G401 (cell line): ENCODE data around the gene ZNRD2. TPM values are rescaled to one million over a fixed set of nuclear protein-coding genes. Genes with fewer than 3 reads are reported as not detected.

Source experiments
- DNase-seq: peaks from one replicate; pipeline ENCODE4 v3.0.0-alpha.2; 2015; ENCODE audit warnings: low spot score
- in situ Hi-C: cut with HindIII; loops from 2 replicates; pipeline ENCODE4 v1.10.0; 2016; ENCODE audit warnings: low sequenced_read_pairs, mixed read lengths
- total RNA-seq: library from RNA; depleted of rRNA; stranded (reverse); fragments of >200 nt; shearing (Covaris generic); gene quantifications from 2 replicates; pipeline ENCODE4 v1.2.3, GENCODE V29; 2014; rRNA removed

Gene ZNRD2
- total RNA-seq, 1 experiment from 2014 or later, result 72.7 TPM

DNA sequence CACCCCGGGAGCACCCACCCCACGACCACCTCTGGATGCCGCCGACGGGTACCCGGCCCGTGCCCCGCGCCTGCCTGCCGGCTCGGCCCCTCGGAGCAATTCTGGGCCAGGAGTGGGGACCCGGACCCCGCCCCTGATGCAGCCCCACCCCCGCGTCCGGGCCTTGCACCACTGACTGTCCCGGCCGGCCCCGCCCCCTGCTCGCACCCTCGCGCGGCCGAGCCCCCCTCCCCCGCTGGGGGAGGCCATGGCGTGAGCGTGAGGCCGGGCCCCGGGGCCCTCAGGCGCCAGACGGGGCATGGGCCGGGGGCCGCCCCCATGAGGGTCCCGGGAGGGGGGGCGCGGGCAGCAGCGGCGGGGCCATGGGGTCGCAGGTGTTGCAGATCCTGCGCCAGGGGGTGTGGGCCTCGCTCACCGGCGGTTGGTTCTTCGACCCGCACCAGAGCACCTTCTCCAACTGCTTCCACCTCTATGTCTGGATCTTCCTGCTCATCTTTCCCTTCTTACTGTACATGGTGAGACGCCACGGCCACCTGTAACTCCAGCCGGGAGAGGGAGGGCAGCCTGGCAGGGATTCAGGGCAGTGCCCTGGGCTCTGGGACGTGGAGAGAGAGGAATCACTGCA, 45.8 kb downstream of the ZNRD2 start:
- in situ Hi-C loops, result no loop called here
- DNase-seq, result no peak

DNA sequence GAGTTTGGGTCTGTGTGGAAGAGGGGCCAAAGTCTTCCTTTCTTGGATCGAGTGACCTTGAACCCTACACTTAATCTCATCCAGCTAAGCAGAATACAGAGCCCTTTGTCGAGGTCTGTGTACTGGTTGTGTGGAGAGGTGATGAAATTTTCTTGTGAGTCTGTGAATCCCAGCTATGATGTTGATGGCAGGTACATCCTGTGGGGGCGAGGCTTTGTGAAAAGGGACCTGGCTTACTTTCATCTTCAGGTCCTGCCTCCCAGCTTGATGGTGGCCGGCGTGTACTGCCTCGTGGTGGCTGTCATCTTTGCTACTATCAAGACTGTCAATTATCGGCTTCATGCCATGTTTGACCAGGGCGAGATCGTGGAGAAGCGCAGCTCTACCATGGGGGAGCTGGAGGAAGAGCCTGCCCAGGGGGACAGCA, 46.3 kb downstream of the ZNRD2 start:
- in situ Hi-C loops, result no loop called here
- DNase-seq, result no peak

- no peak for DNase-seq
- in situ Hi-C loops, result no loop called here
Observed at GRCh38 chr11:65617136-65617850, 47.0 kb downstream of the ZNRD2 start.

DNA sequence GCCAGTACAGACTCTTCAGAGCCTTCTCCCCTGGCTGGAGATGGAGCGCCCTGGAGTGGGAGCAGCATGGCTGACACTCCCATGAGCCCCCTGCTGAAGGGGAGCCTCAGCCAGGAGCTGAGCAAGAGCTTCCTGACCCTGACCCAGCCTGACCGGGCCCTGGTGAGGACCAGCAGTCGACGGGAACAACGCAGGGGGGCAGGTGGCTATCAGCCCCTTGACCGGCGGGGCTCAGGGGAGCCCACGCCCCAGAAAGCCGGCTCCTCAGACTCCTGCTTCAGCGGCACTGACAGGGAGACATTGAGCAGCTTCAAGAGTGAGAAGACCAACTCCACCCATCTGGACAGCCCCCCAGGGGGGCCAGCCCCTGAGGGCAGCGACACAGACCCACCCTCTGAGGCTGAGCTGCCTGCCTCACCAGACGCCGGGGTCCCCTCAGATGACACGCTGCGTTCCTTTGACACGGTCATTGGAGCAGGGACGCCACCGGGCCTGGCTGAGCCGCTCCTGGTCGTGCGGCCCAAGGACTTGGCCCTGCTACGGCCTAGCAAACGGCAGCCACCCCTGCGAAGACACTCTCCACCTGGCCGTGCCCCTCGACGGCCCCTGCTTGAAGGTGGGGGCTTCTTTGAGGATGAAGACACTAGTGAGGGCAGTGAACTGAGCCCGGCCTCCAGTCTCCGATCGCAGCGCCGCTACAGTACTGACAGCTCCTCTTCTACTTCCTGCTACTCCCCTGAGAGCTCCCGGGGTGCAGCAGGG, 47.9 kb downstream of the ZNRD2 start:
- DNase-seq, result no peak
- in situ Hi-C loops, result no loop called here

GRCh38 chr11:65618763-65619162, 48.5 kb downstream of the ZNRD2 start:
- no peak for DNase-seq
- in situ Hi-C loops, result no loop called here

GRCh38 chr11:65619281-65619928, 49.1 kb downstream of the ZNRD2 start:
- in situ Hi-C loops, result no loop called here
- DNase-seq, result no peak

GRCh38 chr11:65620666-65621065, 50.4 kb downstream of the ZNRD2 start:
- in situ Hi-C loops, result no loop called here
- no peak for DNase-seq

- in situ Hi-C loops, result no loop called here
- DNase-seq, result no peak
Observed at GRCh38 chr11:65621460-65621859, 51.2 kb downstream of the ZNRD2 start.

Other genes starting within 250 kb of the ZNRD2 start
- 52.8 and 54.3 TPM in 2 replicates for gene DPF2, start 236.6 kb upstream of the ZNRD2 start, total RNA-seq
- 0.12 and 1.9 TPM in 2 replicates for gene TIGD3, start 215.7 kb upstream of the ZNRD2 start, total RNA-seq
- 1.1 TPM in 1 of 2 replicates, not detected in the other for gene SLC25A45, start 187.8 kb upstream of the ZNRD2 start, total RNA-seq
- gene FRMD8, start 183.8 kb upstream of the ZNRD2 start, total RNA-seq, result 31.1 and 40.1 TPM in 2 replicates
- gene NEAT1, start 147.7 kb upstream of the ZNRD2 start, total RNA-seq, result 4.4 and 12.4 TPM in 2 replicates
- 166 and 288 TPM in 2 replicates for gene MALAT1, start 71.4 kb upstream of the ZNRD2 start, total RNA-seq
- 77.6 and 80.4 TPM in 2 replicates for gene SCYL1, start 45.4 kb upstream of the ZNRD2 start, total RNA-seq
- 32.5 and 53.2 TPM in 2 replicates for gene LTBP3, start 12.1 kb upstream of the ZNRD2 start, total RNA-seq
- 28.1 and 58.6 TPM in 2 replicates for gene FAM89B, start 2.1 kb downstream of the ZNRD2 start, total RNA-seq
- 8.7 and 16.5 TPM in 2 replicates for gene EHBP1L1, start 5.6 kb downstream of the ZNRD2 start, total RNA-seq
- gene KCNK7, start 25.3 kb downstream of the ZNRD2 start, total RNA-seq, result 0.12 TPM in 1 of 2 replicates, not detected in the other
- 32.6 and 34.3 TPM in 2 replicates for gene MAP3K11, start 43.7 kb downstream of the ZNRD2 start, total RNA-seq
- gene PCNX3, start 45.3 kb downstream of the ZNRD2 start, total RNA-seq, result 27.4 and 29.0 TPM in 2 replicates
- 22.5 and 25.2 TPM in 2 replicates for gene SIPA1, start 67.6 kb downstream of the ZNRD2 start, total RNA-seq
- gene RELA, start 92.4 kb downstream of the ZNRD2 start, total RNA-seq, result 29.7 and 38.0 TPM in 2 replicates
- gene KAT5, start 141.8 kb downstream of the ZNRD2 start, total RNA-seq, result 66.3 and 71.4 TPM in 2 replicates
- gene RNASEH2C, start 150.3 kb downstream of the ZNRD2 start, total RNA-seq, result 86.2 and 132 TPM in 2 replicates
- 15.7 and 20.6 TPM in 2 replicates for gene AP5B1, start 210.5 kb downstream of the ZNRD2 start, total RNA-seq
- not detected in 2 replicates for gene OVOL1, start 216.6 kb downstream of the ZNRD2 start, total RNA-seq